Mucosa of gallbladder (tissue), 1 donor: ENCODE results near the gene MUC15. TPM values are rescaled to one million over a fixed set of nuclear protein-coding genes. Genes with fewer than 3 reads are reported as not detected.

Source experiments
- DNase-seq: peaks from one replicate; pipeline ENCODE4 v3.0.0-alpha.2; 2020; ENCODE audit warnings: low spot score
- total RNA-seq: library from RNA; stranded (reverse); gene quantifications from one replicate; pipeline ENCODE4 v1.2.1, GENCODE V29; 2021
- donor health status: DM: no; HTN: no; CAD: no.

MUC15 gene
- total RNA-seq, 1 donor from 2014 or later = not detected

DNA sequence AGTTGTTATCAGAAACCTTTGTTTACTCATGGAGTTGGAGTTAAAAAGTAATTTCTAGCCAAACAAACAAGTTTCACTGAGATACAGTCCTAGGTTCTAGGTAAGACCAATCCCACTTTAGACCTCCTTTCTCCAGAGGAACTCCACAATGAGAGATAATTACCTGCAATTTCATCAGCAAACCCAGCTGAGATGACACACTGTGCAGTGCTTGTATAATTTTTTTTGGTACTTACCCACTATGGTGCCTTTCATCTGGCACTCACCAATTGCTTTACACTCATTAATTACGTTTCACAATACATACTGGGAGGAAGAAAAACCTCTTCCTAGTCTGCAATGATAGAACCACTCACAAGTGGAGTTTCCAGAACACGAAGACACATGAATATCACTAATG, 1.8 kb upstream of the MUC15 start:
- DNase-seq = no peak

DNA sequence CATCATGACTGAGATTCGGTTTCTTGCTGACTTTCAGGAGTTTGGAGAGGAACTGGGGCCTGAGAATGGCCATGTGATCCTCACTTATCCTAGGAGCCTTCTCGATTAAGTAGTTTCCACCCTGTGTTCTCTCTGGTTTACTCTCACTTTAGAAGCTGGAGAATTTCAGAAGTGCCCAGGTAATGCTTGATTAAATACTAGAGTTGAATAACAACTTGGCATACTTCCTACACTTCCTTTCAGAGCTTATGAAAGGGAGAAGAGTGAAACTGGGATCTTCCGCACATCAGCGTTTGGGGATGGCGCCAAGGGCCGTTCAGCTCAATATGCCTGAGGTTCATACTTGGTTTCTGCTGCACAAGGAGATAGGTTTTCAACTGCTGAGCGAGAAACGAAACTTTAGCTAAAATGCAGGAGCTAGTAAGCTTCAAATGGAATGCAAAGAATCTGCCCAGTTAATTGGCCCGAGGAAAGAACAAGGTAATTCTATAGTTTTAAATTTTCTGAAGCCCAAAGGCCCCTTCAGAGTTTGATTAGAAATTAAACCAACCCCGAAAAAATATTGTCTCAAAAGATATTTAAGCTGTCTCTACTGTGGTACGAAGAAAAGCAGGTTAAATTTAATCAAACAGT, 823 bp upstream of the MUC15 start:
- DNase-seq = no peak

DNA sequence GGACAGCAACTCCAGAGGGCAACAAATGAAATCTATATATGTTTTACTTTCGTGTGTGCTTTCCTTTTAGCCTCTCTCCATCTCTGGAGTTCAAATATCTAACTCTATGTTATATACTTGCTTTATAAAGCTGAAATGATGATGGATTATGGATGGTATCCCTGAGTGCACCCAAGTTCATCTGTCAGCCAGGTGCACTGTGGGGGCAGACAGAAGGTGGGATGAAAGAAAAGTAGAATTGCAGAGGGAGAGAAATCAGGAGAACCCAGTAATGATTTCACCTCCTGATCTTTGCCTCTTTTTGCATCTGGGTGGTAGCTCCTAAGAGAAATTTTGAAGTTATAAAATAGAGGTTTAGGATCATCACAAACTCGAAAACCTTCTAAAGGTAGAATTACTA, 2.4 kb downstream of the MUC15 start:
- no peak for DNase-seq

DNA sequence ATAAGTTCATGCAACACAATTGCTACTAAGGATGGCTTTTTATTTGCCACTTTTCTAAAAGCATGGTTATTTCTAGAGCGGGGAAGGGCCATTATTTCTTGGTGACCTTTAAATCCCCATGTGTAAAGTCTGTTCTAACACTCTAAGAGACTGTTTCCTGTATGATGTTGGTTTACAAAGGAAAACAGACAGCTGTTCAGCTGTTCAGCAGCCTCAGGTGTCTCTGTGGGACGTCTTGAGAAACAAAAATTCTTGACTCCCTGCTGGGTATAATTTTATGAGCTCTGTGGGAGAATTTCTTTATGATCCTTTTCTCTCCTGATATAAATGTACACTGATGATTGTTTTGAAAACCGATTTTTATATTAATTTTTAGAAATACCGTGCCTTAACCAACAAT, 13.9 kb downstream of the MUC15 start:
- DNase-seq = no peak

DNA sequence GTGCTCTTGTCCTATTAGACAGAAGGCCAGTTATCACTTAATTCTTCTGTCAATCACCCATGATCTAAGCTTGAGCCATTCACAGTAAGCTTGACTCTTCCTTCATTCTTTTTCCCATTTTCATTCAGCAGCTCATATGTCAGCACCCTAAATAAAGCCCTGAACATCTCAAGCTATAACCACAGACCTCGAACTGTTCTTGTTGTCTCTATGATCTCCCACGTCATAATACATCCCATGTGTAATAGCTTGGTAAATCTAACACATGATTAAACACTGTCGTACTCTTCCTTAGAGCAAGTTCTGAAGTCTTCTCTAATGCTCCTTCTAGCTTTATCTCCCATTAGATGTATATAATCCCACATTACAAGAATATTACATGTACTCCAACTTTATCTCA, 14.4 kb downstream of the MUC15 start:
- DNase-seq = no peak

DNA sequence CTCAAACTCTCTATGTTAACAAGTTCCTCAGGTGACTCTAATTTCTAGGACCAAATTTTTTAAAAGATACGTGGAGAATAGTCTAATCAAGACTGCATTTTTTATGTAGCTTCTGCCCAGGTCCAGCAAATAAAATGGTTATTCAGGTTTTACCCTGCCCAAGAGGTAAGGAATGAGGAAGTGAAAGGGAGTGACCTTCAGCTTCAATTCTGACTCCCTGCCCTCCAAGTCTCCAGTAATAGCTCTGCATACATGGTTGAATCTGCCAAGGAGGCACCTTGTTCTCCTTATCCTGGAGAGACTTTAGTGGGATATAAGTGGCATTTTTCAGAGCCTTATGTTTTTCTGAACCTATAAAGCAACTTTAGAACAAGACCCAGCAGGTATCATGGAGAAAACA, 15.5 kb downstream of the MUC15 start:
- peak; percentile 23 for DNase-seq

DNA sequence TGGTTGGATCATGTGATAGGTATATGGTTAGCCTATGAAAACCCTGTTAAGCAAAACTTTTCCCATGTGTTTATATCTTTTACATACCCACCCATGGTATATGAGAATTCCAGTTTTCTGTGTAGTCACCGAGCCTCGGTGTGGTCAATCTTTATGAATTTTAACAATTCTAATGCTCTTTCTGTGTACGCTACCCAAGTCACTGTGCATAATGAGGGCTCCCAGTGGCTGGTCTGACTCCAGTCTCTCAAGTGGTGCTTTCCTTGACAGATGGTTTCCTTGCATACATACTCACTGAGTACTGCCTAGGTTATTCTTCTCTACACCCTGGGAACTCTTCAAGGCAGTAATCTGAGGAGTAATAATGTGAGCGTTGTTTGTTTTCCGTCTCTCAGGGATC, 17.6 kb downstream of the MUC15 start:
- no peak for DNase-seq

DNA sequence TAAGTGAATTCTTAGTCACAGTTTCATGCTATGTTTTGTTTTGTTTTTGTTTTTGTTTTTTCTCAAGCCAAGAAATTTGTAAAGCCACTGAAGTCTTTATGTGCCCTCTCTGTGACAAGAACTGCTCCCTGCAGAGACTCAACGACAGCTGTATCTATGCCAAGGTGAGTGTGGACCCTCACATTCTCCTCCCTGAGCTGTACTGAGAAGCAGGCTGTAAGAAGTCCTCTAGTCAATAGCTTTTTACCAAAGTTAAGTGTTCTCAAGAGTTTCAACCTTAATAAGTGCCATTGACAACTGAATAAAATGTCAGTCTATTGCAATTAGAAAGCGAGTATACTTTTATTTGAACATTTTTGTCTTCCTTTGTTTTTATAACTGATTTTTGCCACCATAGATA, 18.9 kb downstream of the MUC15 start:
- no peak for DNase-seq

DNA sequence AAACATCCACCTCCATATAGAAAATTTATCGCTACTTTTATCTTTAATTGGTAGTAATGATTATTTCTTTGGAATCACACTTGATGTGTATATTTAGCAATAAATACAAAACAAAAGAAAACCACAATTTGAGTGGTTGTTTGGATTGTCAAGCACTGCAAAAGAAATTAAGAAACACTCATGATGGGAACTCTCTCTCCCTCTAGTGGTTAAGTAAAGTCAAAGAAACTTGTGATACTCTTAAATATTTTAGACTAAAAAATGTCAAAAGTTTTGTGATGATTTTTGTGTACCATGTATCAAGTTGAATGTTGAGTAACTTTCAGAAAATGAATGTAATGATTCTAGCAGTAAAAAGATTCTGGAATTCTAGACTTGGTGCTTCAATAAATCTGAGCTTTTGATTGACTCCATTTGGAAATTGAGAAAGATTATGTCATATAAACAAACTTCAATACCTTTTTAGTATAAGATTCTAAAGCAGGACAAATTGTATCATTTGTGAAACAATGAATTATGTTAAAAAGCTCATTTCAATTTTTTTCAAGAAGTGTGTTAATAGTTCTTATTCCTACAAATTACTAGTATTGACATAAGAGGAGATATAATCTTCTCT, 20.8 kb downstream of the MUC15 start:
- no peak for DNase-seq

DNA sequence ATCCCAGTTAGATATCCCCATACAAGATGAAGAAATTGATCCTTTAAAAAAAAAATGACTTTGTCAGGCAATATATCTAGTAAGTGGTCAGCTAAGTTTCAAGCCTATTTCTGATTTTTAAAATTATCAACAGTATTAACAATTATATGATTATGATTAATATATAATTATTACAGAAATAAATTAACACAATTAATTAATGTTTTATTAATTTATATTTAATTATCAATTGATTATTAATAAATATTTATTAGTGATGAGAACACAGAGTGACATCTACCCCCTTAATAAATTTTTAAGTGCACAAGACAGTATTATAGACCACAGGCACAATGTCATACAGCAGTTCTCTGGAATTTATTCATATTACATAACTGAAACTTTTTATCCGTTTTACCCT, 22.0 kb downstream of the MUC15 start:
- DNase-seq = no peak

DNA sequence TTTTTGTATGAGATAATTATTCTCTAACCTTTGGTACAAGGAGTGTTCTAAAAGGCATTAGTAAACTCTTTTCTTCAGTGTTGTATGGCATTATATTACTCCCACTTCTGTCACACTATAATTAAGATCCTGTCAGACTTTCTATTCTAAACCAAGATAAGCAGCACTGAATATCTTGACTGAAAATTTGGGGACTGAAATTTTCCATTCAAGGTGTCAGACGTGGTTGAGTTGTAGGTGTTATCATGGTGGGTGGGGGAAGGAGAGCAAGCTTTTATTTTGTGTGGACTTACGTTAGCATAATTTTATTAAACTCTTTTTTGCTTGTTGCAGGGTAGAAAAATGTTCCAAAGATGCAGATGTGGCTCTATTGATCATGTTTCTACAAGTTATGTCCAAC, 22.9 kb downstream of the MUC15 start:
- no peak for DNase-seq

DNA sequence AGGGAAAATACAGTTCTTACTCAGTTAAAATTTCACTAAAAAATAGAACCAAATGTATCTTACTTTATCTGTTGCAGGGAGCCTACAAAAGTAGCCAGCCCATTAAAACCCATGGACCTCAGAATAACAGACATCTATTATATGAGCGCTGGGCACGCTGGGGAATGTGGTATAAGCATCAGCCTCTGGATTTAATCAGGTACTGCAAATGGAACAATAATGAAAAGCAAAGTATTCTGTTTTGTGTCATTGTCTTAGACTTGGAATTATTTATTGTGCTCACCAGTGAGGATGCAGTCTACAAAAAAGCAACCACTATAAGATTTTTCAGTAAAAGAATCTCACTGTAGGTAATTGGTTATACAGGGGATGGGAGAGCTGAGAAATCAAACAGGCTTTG, 30.2 kb downstream of the MUC15 start:
- DNase-seq = no peak

DNA sequence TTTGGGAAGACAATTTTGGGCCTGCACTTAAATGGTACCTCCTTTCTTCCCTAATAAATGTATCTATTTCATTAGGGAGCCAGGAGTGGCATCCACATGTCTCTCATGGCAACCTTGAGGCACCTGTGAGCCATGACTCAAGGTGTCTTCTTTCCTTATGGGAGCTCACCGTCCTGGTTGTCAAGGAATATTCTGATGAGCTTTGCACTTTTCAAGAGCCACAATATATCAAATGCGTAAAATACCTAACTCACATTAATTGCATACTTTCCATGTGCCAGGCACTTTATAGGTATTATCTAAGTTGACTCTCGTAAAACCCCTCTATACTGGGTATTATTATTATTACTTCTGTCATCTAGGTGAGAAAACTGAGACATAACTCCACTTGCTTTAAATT, 32.5 kb downstream of the MUC15 start:
- no peak for DNase-seq

DNA sequence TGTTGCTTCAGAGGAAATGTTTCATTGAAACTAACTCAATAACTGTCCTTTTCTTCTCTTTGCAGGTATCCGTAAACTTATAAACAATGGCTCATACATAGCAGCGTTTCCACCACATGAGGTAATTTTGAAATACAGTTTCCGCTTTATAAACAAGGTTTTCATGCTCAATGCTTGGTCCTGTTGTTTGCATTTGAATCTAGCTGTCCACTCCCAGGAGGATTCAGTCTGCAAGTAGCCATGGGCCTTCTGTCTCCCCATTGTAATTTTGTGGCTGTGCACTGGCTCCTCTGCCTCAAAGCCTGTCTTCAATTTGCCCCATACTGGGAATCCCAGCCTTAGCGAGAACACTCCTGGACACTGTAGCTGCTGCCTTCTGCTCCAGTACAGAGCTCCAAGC, 34.7 kb downstream of the MUC15 start:
- no peak for DNase-seq

DNA sequence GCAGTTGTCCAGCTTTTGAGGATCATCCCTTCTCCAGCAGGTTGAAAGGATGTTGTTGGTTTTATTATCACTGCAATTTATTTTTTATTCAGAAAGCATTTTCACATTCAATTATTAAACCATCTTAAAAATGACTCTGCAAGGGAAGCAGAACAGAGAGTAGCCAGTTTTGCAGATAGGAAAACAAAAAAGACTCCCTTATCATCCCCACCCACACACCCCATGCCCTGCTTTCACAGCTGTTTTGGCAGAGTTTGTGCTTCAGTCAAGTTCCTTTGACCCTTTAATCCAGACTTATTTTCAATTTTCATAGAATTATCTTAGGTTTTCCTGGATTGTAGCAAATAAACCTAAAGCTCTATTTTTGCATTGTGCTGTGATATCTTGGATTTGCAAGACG, 44.4 kb downstream of the MUC15 start:
- no peak for DNase-seq

DNA sequence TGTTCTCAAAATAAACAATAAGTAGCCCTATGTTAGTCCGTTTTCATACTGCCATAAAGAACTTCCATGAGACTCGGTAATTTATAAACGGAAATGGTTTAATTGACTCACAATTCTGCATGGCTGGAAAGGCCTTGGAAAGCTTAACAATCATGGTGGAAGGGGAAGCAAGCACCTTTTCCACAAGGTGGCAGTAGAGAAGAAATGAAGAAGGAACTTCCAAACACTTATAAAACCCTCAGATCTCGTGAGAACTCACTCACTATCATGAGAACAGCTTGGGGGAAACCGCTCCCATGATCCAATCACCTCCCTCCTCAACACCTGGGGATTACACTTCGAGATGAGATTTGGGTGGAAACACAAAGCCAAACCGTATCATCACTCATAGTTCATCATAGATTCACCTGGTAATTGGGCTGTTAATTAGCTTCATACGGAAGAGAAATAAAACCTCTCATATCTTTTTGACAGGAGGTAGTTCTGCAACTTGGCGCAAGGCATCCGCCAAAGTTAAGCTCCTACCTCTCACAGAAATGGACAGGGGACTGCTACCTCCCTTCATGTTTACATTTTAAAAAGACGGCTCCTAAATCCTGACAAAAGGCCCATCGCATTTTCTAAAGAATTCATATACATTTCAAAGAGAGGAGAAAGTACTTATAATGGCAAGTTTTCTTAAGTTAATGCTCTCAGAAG, 49.0 kb downstream of the MUC15 start:
- no peak for DNase-seq

DNA sequence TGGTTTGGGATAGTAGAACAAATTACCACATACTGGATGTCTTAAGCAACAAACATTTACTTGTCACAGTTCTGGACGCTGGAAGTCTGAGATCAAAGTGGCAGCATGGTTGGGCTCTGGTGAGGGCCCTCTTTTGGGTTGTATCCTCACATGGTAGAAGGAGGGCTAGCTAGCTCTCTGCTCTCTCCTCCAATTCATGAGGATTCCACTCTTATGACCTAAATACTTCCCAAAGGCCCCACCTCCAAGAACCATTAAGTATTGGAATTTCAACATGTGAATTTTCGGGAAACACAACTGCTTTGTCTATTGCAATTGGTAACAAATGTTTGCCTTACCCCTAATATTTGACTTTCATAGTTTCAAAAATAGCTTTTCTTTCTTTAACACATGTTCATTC, 52.6 kb downstream of the MUC15 start:
- no peak for DNase-seq

DNA sequence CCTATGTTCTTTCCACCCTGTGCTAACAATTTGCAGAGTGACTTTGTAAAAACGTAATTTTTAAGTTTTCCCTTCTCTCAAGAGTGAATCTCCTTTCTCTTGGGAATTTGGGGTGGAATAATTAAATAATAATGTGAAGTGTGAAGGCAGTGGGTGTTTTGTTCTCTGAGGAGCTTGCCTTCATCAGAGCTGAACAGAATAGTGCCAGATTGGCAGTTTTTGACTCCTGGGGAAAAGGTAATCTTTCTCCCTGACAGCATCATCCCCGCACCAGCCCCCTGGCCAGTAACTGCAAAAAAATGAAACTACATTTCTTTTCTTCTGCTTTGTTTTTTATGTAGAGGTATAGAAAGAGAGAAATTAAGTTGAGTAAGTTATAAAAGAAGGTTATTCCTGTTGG, 59.9 kb downstream of the MUC15 start:
- no peak for DNase-seq

DNA sequence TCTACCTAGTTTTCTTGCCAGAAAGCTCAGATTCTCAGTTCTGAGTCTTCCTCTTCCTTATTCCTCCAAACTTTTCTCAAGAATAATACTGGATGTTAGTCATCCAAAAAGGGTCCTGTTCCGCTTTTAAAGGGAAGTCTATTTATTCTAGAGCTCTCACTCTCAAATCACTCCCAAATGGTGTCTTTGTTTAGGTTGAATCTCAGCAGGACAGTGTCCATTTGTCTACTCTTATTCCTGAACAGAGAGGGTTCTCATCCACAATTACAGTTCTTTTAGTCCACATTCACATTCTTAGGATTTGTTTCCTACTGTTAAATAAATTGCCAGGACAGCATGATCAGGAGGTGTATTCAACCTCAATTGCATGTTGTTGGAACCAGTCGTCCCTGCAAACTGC, 61.3 kb downstream of the MUC15 start:
- DNase-seq = no peak

DNA sequence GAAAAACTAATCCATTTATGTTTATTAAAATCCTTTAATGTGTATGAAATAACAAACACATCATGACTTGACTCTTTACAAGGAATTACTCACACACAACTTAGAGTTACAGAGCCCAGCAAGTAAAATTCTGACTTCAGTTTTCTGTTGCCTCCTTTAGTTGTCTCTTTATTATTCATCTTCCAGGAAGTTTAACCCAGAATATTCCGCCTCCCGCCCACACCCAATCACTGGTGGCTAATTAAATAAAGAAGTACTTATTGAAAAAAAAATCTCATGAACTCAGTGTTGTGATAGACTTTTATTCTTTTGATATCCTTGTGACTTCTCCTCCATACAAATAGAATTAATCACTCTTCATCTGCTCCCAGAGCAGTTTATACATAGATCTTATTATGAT, 61.9 kb downstream of the MUC15 start:
- no peak for DNase-seq
